K562 (cell line): ENCODE data around the gene SLC35A4. TPM values are rescaled to one million over a fixed set of nuclear protein-coding genes. Genes with fewer than 3 reads are reported as not detected.

Experiments used
- ATAC-seq: fragments of 200-7000 bp; cut with Tn5 transposase; 3 replicates; pipeline ENCODE4 v1.9.1; 2020; ENCODE audit warnings: moderate library complexity
- BruUV-seq: library from RNA; stranded (reverse); fragments of 400-500 nt; replicated peaks from 2 replicates; lab custom pipeline; 2021; lab: Mats Ljungman, UMichigan
- CTCF ChIA-PET: fragments of 300-600 bp; formaldehyde crosslinking; extraction: SDS; loops from one replicate; lab custom pipeline; 2021; ENCODE audit warnings: low intra/inter-chr PET ratio; lab: Yijun Ruan, JAX
- POLR2A ChIA-PET: fragments of 300-600, 350-650 bp; sonication (Branson Sonifier 250); formaldehyde crosslinking; extraction: SDS; loops from one replicate; lab custom pipeline; 2021; ENCODE audit warnings: antibody characterized with exemption, inconsistent platforms; lab: Yijun Ruan, JAX
- DNase-seq, 4 experiments: peaks; one replicate each; pipeline versions ENCODE4 v3.0.0 to v3.0.0-alpha.2; 2011 to 2018; ENCODE audit warnings: low spot score in 3 of 4, mixed read lengths in 3 of 4; ENCODE audit errors: extremely low read depth in 1 of 4
- FAIRE-seq: peaks from 2 replicates; lab custom pipeline; 2011; peaks lifted over from hg19 to GRCh38; lab: Jason Lieb, UNC
- H2AFZ ChIP-seq: 2 replicates; pipeline ENCODE4 v1.6.0; 2011; ENCODE audit warnings: low read depth, low read length, control low read depth, inconsistent platforms
- H3K27ac ChIP-seq: fragments of 200-600 bp; 3 replicates; pipeline ENCODE4 v1.8.0; 2011; ENCODE audit warnings: low read depth, mild to moderate bottlenecking, control low read depth, inconsistent platforms, low read length, moderate library complexity, mixed read lengths; ENCODE audit errors: extremely low read depth
- H3K27me3 ChIP-seq, 2 experiments: fragments of 300-600 bp in 1 of 2; 2 replicates in 1 of 2; 3 replicates in 1 of 2; pipeline versions ENCODE4 v1.6.0 to v1.8.0; 2011; ENCODE audit warnings: inconsistent platforms in 2 of 2, low read length in 2 of 2, mild to moderate bottlenecking in 1 of 2, mixed read lengths in 1 of 2, moderate library complexity in 1 of 2; ENCODE audit not compliant: control insufficient read depth in 2 of 2, insufficient read depth in 2 of 2
- H3K36me3 ChIP-seq: fragments of 300-600 bp; 3 replicates; pipeline ENCODE4 v1.8.0; 2011; ENCODE audit warnings: mild to moderate bottlenecking, low read length, inconsistent platforms; ENCODE audit not compliant: control insufficient read depth, insufficient read depth
- H3K4me1 ChIP-seq, 2 experiments: fragments of 200-600 bp in 1 of 2; replicated peaks in 1 of 2; 2 replicates in 1 of 2; 3 replicates in 1 of 2; pipeline versions ENCODE4 v1.5.1 to v1.8.0; 2011; ENCODE audit warnings: inconsistent platforms in 2 of 2, low read length in 2 of 2, mild to moderate bottlenecking in 1 of 2, mixed read lengths in 1 of 2, moderate library complexity in 1 of 2; ENCODE audit not compliant: control insufficient read depth in 2 of 2, insufficient read depth in 2 of 2
- H3K4me2 ChIP-seq: 2 replicates; pipeline ENCODE4 v1.6.1; 2011; ENCODE audit warnings: low read length, control low read depth, inconsistent platforms, mixed read lengths; ENCODE audit not compliant: insufficient read depth
- H3K4me3 ChIP-seq: fragments of 200-600 bp; sonication (generic), shearing (Covaris generic); 2 replicates; pipeline ENCODE4 v1.5.1; 2016; ENCODE audit warnings: control low read depth, inconsistent platforms
- H3K79me2 ChIP-seq: fragments of 200-600 bp; 3 replicates; pipeline ENCODE4 v1.8.0; 2011; ENCODE audit warnings: low read length, inconsistent platforms; ENCODE audit not compliant: control insufficient read depth, insufficient read depth
- H3K9ac ChIP-seq, 2 experiments: 2 replicates each; pipeline versions ENCODE4 v1.6.0 to v1.6.1; 2011; ENCODE audit warnings: low read depth in 2 of 2, low read length in 2 of 2, control low read depth in 1 of 2, inconsistent platforms in 1 of 2, mild to moderate bottlenecking in 1 of 2, mixed read lengths in 1 of 2; ENCODE audit not compliant: insufficient read depth in 1 of 2
- H3K9me1 ChIP-seq: one replicate; pipeline ENCODE4 v1.6.0; 2011; ENCODE audit warnings: inconsistent platforms, mild to moderate bottlenecking, low read length, moderate library complexity; ENCODE audit not compliant: control insufficient read depth, insufficient read depth
- H3K9me3 ChIP-seq: replicated peaks from 2 replicates; pipeline ENCODE4 v1.5.1; 2011; ENCODE audit warnings: low read depth, low read length, inconsistent platforms; ENCODE audit not compliant: control insufficient read depth, insufficient read depth
- H4K20me1 ChIP-seq: replicated peaks from 2 replicates; pipeline ENCODE4 v1.6.1; 2011; ENCODE audit warnings: low read length, inconsistent platforms, mixed read lengths; ENCODE audit not compliant: control insufficient read depth, insufficient read depth
- EHMT2 ChIP-seq: fragments of 450-650 bp; IDR thresholded peaks from 2 replicates; pipeline ENCODE4 v1.6.1; 2018; ENCODE audit warnings: antibody characterized with exemption
- KLF6 ChIP-seq: fragments of 250-450 bp; sonication (Bioruptor Pico); IDR thresholded peaks from 2 replicates; pipeline ENCODE4 v1.4.0; 2020; ENCODE audit warnings: mild to moderate bottlenecking, moderate library complexity, borderline replicate concordance
- POLR2G ChIP-seq: fragments of 200-400 bp; formaldehyde crosslinking; IDR thresholded peaks from 2 replicates; pipeline ENCODE4 v1.6.1; 2017; ENCODE audit warnings: low read depth, mild to moderate bottlenecking, antibody characterized with exemption, low read length, moderate library complexity
- PTBP1 ChIP-seq: fragments of 200-400 bp; formaldehyde crosslinking; IDR thresholded peaks from 2 replicates; pipeline ENCODE4 v1.6.1; 2017; ENCODE audit warnings: low read depth, low read length
- TRIM24 ChIP-seq, 2 experiments: fragments of 450-650 bp; IDR thresholded peaks; 2 replicates each; pipeline ENCODE4 v1.6.1; 2016
- ZFP1 ChIP-seq: fragments of 450-650 bp; formaldehyde crosslinking; IDR thresholded peaks from 2 replicates; pipeline ENCODE4 v1.4.0; 2020; ENCODE audit warnings: mild to moderate bottlenecking, mixed read lengths
- ZKSCAN8 ChIP-seq: fragments of 200-800 bp; sonication (Bioruptor generic); IDR thresholded peaks from 2 replicates; pipeline ENCODE4 v1.6.1; 2016; ENCODE audit warnings: missing genetic modification characterization, missing compliant biosample characterization
- ZMIZ1 ChIP-seq, 2 experiments: fragments of 150-350 bp in 1 of 2; IDR thresholded peaks; 2 replicates each; pipeline ENCODE4 v1.6.1; 2012 to 2016; ENCODE audit warnings: low read depth in 2 of 2, low read length in 2 of 2, mild to moderate bottlenecking in 1 of 2, moderate library complexity in 1 of 2
- ZNF668 ChIP-seq: fragments of 250-450 bp; sonication (Bioruptor Pico); IDR thresholded peaks from 2 replicates; pipeline ENCODE4 v1.8.0; 2022; ENCODE audit warnings: mild to moderate bottlenecking, inconsistent platforms
- WGBS: fragments of 100-300 bp; shearing (Covaris generic); methylation state at CpG from one replicate; pipeline ENCODE4 v1.1.6; 2016; ENCODE audit warnings: low coverage, mixed read lengths; ENCODE audit not compliant: insufficient coverage; ENCODE audit errors: missing lambda C conversion rate; 5-methylcytosine and 5-hydroxymethylcytosine counted together
- in situ Hi-C: fragments of 300-500 bp; cut with MboI; formaldehyde crosslinking; loops from 4 replicates; pipeline ENCODE4 v1.15.0; 2018; ENCODE audit warnings: inconsistent platforms, mixed read lengths
- intact Hi-C: fragments of 100-400 bp; cut with micrococcal nuclease; formaldehyde crosslinking; loops from 2 replicates; pipeline ENCODE4 v1.14.2; 2022
- polyA plus RNA-seq, 8 experiments: library from polyadenylated mRNA; depleted of rRNA in 4 of 8; stranded (reverse) in 5 of 8; unstranded in 3 of 8; fragments of >200 nt; fragmentation: Nextera tagmentation in 2 of 8; fragmentation: Illumina TruSeq in 1 of 8; extraction: Ambion mirVana in 2 of 8; extraction: Trizol in 1 of 8; gene quantifications; 2 replicates each; pipeline versions ENCODE4 v1.2.1 to v1.2.3, GENCODE V29; 2011 to 2014; ENCODE audit warnings: inconsistent platforms in 1 of 8, missing spikeins in 1 of 8
- total RNA-seq, 7 experiments: library from RNA; depleted of rRNA in 6 of 7; stranded (reverse); fragments of >200 nt in 6 of 7; fragmentation: Illumina TruSeq in 2 of 7; extraction: Trizol in 2 of 7; gene quantifications; 2 replicates each; pipeline versions ENCODE4 v1.2.1 to v1.2.3, GENCODE V29; 2011 to 2021; ENCODE audit warnings: low replicate concordance in 1 of 7

SLC35A4 gene
- total and polyA plus RNA-seq, 9 of the 15 experiments (the other 6 are each of a cell fraction or from before 2014, with no cell fraction given), result 21.8 to 171 (median 42.5) TPM

- no peaks in the 10 kb centered on the region for H3K9me3 ChIP-seq
- no peak overlapping the region for H2AFZ ChIP-seq
- in situ Hi-C loops (loop anchor here (5.0 kb wide), 1 partner anchor 73 kb away; no protein-coding TSS in a partner anchor), intact Hi-C loops (no loop called here)
- peaks cover 42% of the 10 kb centered on the region for H3K36me3 ChIP-seq
- DNase-seq (no peak), FAIRE-seq (no peak), ATAC-seq (no peak)
- no TSS peak for BruUV-seq
- POLR2A ChIA-PET, result interaction anchor here (0.6 to 2.2 kb wide), 7 partner anchors 11 to 141 kb away, joined by 3 to 10 read pairs (median 4); partner anchors contain the start of gene SRA1
- no peaks in the 10 kb centered on the region for H3K9me1 ChIP-seq
- peaks cover 26% of the 10 kb centered on the region for H3K79me2 ChIP-seq
- WGBS, result 95% methylated on average over 4 of the region's 4 CpGs
- no peak overlapping the region for H3K27ac ChIP-seq
- H3K4me1 ChIP-seq, result peaks cover 22 to 32% of the 10 kb centered on the region in 2 experiments; a peak in 4 of 5 replicates
- no peak overlapping the region for H3K4me2 ChIP-seq
- no peak overlapping the region for H3K4me3 ChIP-seq
- H3K9ac ChIP-seq, result no peak overlapping the region
- CTCF ChIA-PET, result no interaction called here
- TF ChIP-seq POLR2G (no peak), EHMT2 (no peak), KLF6 (CRISPR knock-in tag) (no peak), TRIM24 (IDR thresholded peaks at IDR 0.05) (no peak), ZNF668 (CRISPR knock-in tag) (no peak), ZFP1 (CRISPR knock-in tag) (no peak), ZMIZ1 (IDR thresholded peaks at IDR 0.05; ENCODE audit: low read depth in 2 of 2, low read length in 2 of 2) (no peak), ZKSCAN8 (CRISPR knock-in tag) (no peak), PTBP1 (no peak)
- no peaks in the 10 kb centered on the region for H4K20me1 ChIP-seq
- H3K27me3 ChIP-seq, result no peaks in the 10 kb centered on the region
Measured at GRCh38 chr5:140569197-140569596, 4.6 kb downstream of the SLC35A4 start.
